K562 (cell line): ENCODE measurements around the gene TRMT2A. TPM values are rescaled to one million over a fixed set of nuclear protein-coding genes. Genes with fewer than 3 reads are reported as not detected.
A peak's percentile ranks its signal among the peaks of the same experiment; 100 is the strongest.

Experiments
- ARID1B ChIP-seq: fragments of 450-650 bp; IDR thresholded peaks from 2 replicates; pipeline ENCODE4 v1.6.1; 2016; ENCODE audit warnings: antibody characterized with exemption, mild to moderate bottlenecking, inconsistent platforms
- BCL6 ChIP-seq: fragments of 250-450 bp; sonication (Bioruptor Pico); IDR thresholded peaks from 2 replicates; pipeline ENCODE4 v1.4.0; 2020
- CBX1 ChIP-seq: sonication (generic); IDR thresholded peaks from 2 replicates; pipeline ENCODE4 v1.6.1; 2016; ENCODE audit warnings: antibody characterized with exemption, low read depth, mild to moderate bottlenecking
- CC2D1A ChIP-seq: fragments of 450-650 bp; IDR thresholded peaks from 2 replicates; pipeline ENCODE4 v1.6.1; 2017; ENCODE audit warnings: mild to moderate bottlenecking
- CHCHD3 ChIP-seq: fragments of 250-450 bp; sonication (Bioruptor Pico); IDR thresholded peaks from 2 replicates; pipeline ENCODE4 v2.1.2; 2022; ENCODE audit warnings: mild to moderate bottlenecking
- CHD1 ChIP-seq: fragments of 200-600 bp; sonication (generic); IDR thresholded peaks from one replicate; pipeline ENCODE4 v1.6.1; 2012; ENCODE audit warnings: mild to moderate bottlenecking, moderate library complexity, low read length, inconsistent platforms
- CXXC5 ChIP-seq: fragments of 250-450 bp; sonication (Bioruptor Pico); IDR thresholded peaks from 2 replicates; pipeline ENCODE4 v1.8.0; 2022; ENCODE audit warnings: inconsistent platforms, mild to moderate bottlenecking, moderate library complexity
- ERF ChIP-seq: fragments of 450-650 bp; formaldehyde crosslinking; IDR thresholded peaks from 2 replicates; pipeline ENCODE4 v1.4.0; 2020; ENCODE audit warnings: mild to moderate bottlenecking, mixed read lengths
- GABPB2 ChIP-seq: fragments of 250-450 bp; sonication (Bioruptor Pico); conservative IDR thresholded peaks from 2 replicates; pipeline ENCODE4 v1.5.1; 2021; ENCODE audit warnings: mild to moderate bottlenecking
- HNRNPL ChIP-seq: fragments of 200-400 bp; formaldehyde crosslinking; IDR thresholded peaks from 2 replicates; pipeline ENCODE4 v1.6.1; 2017; ENCODE audit warnings: low read depth, mild to moderate bottlenecking, low read length
- HSF4 ChIP-seq: fragments of 250-450 bp; sonication (Bioruptor Pico); IDR thresholded peaks from 2 replicates; pipeline ENCODE4 v2.1.2; 2022; ENCODE audit warnings: mild to moderate bottlenecking, moderate library complexity, borderline replicate concordance
- LEF1 ChIP-seq: fragments of 450-650 bp; IDR thresholded peaks from 2 replicates; pipeline ENCODE4 v1.6.1; 2016; ENCODE audit warnings: mild to moderate bottlenecking
- PHB2 ChIP-seq: fragments of 450-650 bp; IDR thresholded peaks from 2 replicates; pipeline ENCODE4 v1.6.1; 2017; ENCODE audit warnings: low read depth
- POLR2A ChIP-seq: fragments of 450-650 bp; conservative IDR thresholded peaks from 2 replicates; pipeline ENCODE4 v1.6.1; 2016
- POU5F1 ChIP-seq: fragments of 150-350 bp; IDR thresholded peaks from 2 replicates; pipeline ENCODE4 v1.6.1; 2014; ENCODE audit warnings: borderline replicate concordance, low read length, low read depth, mild to moderate bottlenecking; ENCODE audit not compliant: partially characterized antibody
- SMAD1 ChIP-seq: fragments of 150-350 bp; IDR thresholded peaks from 2 replicates; pipeline ENCODE4 v1.6.1; 2014; ENCODE audit warnings: low read length, low read depth; ENCODE audit not compliant: partially characterized antibody
- SMARCA4 ChIP-seq: fragments of 450-650 bp; IDR thresholded peaks from 2 replicates; pipeline ENCODE4 v1.6.1; 2016
- SRSF3 ChIP-seq: fragments of 200-400 bp; formaldehyde crosslinking; IDR thresholded peaks from 2 replicates; pipeline ENCODE4 v1.6.1; 2016; ENCODE audit warnings: mild to moderate bottlenecking, low read length, moderate library complexity; ENCODE audit not compliant: insufficient read depth
- TAL1 ChIP-seq: fragments of 450-650 bp; IDR thresholded peaks from 2 replicates; pipeline ENCODE4 v1.6.1; 2016; ENCODE audit warnings: mild to moderate bottlenecking
- TCFL5 ChIP-seq: fragments of 250-450 bp; sonication (Bioruptor Pico); conservative IDR thresholded peaks from 2 replicates; pipeline ENCODE4 v1.6.1; 2021; ENCODE audit warnings: mild to moderate bottlenecking, moderate library complexity, matching md5 sums
- TGIF2 ChIP-seq: sonication (generic); formaldehyde crosslinking; IDR thresholded peaks from 2 replicates; pipeline ENCODE4 v1.8.1; 2022; ENCODE audit warnings: mild to moderate bottlenecking, missing genetic modification reagents, moderate library complexity
- ZBTB17 ChIP-seq: fragments of 450-650 bp; formaldehyde crosslinking; IDR thresholded peaks from 2 replicates; pipeline ENCODE4 v1.4.0; 2020; ENCODE audit warnings: mild to moderate bottlenecking
- ZNF436 ChIP-seq: fragments of 250-450, 450-650 bp; sonication (Bioruptor Pico); formaldehyde crosslinking; IDR thresholded peaks from 2 replicates; pipeline ENCODE4 v1.7.0; 2020; ENCODE audit warnings: mild to moderate bottlenecking
- ZNF561 ChIP-seq: fragments of 450-650 bp; formaldehyde crosslinking; conservative IDR thresholded peaks from 2 replicates; pipeline ENCODE4 v1.4.0; 2020; ENCODE audit warnings: mild to moderate bottlenecking, moderate library complexity
- ZNF696 ChIP-seq: fragments of 250-450 bp; sonication (Bioruptor Pico); conservative IDR thresholded peaks from 2 replicates; pipeline ENCODE4 v1.4.0; 2020; ENCODE audit warnings: mild to moderate bottlenecking, moderate library complexity
- polyA plus RNA-seq, 8 experiments: library from polyadenylated mRNA; depleted of rRNA in 4 of 8; stranded (reverse) in 5 of 8; unstranded in 3 of 8; fragments of >200 nt; fragmentation: Nextera tagmentation in 2 of 8; fragmentation: Illumina TruSeq in 1 of 8; extraction: Ambion mirVana in 2 of 8; extraction: Trizol in 1 of 8; gene quantifications; 2 replicates each; pipeline versions ENCODE4 v1.2.1 to v1.2.3, GENCODE V29; 2011 to 2014; ENCODE audit warnings: inconsistent platforms in 1 of 8, missing spikeins in 1 of 8
- total RNA-seq, 7 experiments: library from RNA; depleted of rRNA in 6 of 7; stranded (reverse); fragments of >200 nt in 6 of 7; fragmentation: Illumina TruSeq in 2 of 7; extraction: Trizol in 2 of 7; gene quantifications; 2 replicates each; pipeline versions ENCODE4 v1.2.1 to v1.2.3, GENCODE V29; 2011 to 2021; ENCODE audit warnings: low replicate concordance in 1 of 7
- TF ChIP-seq, protein P1 (sequence below): fragments of 250-450 bp; sonication (Bioruptor Pico); IDR thresholded peaks from 2 replicates; pipeline ENCODE4 v1.8.0; 2021; ENCODE audit warnings: mild to moderate bottlenecking, moderate library complexity
- TF ChIP-seq, protein P2 (sequence below), 2 experiments: IDR thresholded peaks; 2 replicates each; pipeline ENCODE4 v1.6.1; 2012; ENCODE audit warnings: improper control_type of control experiment in 2 of 2, low read depth in 2 of 2, low read length in 2 of 2, borderline replicate concordance in 1 of 2
- TF ChIP-seq, protein P3 (sequence below): fragments of 250-450 bp; sonication (Bioruptor Pico); IDR thresholded peaks from 2 replicates; pipeline ENCODE4 v1.8.0; 2021; ENCODE audit warnings: borderline replicate concordance, mild to moderate bottlenecking, moderate library complexity; ENCODE audit not compliant: poor library complexity, severe bottlenecking

TRMT2A gene
- total and polyA plus RNA-seq, 9 of the 15 experiments (the other 6 are each of a cell fraction or from before 2014, with no cell fraction given) = 1.6 to 265 (median 140) TPM

DNA sequence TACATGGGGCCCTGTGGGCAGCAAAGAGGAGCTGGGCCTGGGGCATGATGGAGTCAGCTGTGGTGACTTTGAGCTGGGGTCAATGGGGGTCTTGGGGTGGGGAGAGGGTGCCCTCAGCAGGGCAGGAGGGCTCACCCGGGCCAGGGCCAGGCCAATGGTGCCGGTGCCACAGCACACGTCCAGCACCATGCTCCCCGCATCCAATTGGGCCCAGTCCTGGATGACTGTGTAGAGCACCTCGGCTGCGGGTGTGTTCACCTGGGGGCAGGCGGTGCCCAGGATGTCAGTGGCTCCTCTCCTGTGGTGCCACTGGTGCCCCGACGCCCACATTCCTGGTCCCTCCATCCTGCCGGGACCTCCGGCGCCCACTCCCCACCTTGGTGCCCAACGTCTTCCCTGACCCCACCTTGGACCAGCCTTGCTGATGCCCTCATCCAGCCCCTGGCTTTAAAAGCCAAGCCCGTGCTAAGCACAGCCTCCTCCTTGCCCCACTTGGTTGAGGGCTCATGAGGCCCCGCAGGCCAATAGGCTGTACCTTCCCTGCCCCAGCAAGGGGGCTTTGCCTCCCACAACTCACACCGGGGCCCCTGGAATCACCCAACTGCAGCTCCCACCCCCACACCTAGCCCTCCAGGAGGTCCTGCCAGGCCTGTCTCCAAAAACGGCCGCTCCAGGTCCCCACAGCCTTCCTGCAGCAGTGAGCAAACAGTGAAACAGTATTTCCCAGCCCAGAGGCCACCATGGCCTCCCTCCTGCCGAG, 3.3 kb downstream of the TRMT2A start (continued):
- 0 out of 2 replicates have a peak, but pooled peaks have one; percentile 71 for TF ChIP-seq GABPB2
- TF ChIP-seq CHCHD3 (CRISPR knock-in tag) = no peak
- TF ChIP-seq BCL6 (CRISPR knock-in tag) = no peak
- TF ChIP-seq LEF1 = no peak
- TF ChIP-seq ZNF696 = no peak
- TF ChIP-seq ZNF561 (CRISPR knock-in tag) = no peak
- TF ChIP-seq CXXC5 (CRISPR knock-in tag) = no peak
- TF ChIP-seq CBX1 = no peak
- TF ChIP-seq SRSF3 = no peak
- TF ChIP-seq PHB2 = no peak
- peak; percentile 48 for TF ChIP-seq CHD1
- TF ChIP-seq TCFL5 (CRISPR knock-in tag) = no peak
- no peak for TF ChIP-seq POU5F1
- TF ChIP-seq CC2D1A = no peak
- no peak for TF ChIP-seq TAL1
- TF ChIP-seq, protein P1, sequence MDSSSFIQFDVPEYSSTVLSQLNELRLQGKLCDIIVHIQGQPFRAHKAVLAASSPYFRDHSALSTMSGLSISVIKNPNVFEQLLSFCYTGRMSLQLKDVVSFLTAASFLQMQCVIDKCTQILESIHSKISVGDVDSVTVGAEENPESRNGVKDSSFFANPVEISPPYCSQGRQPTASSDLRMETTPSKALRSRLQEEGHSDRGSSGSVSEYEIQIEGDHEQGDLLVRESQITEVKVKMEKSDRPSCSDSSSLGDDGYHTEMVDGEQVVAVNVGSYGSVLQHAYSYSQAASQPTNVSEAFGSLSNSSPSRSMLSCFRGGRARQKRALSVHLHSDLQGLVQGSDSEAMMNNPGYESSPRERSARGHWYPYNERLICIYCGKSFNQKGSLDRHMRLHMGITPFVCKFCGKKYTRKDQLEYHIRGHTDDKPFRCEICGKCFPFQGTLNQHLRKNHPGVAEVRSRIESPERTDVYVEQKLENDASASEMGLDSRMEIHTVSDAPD = no peak
- TF ChIP-seq ZNF436 = no peak
- TF ChIP-seq HNRNPL = peak; percentile 82
- no peak for TF ChIP-seq ZBTB17 (CRISPR knock-in tag)
- TF ChIP-seq SMARCA4 = no peak
- peak; percentile 32; the same call in 1 of the 2 replicates for TF ChIP-seq POLR2A
- TF ChIP-seq, protein P2, sequence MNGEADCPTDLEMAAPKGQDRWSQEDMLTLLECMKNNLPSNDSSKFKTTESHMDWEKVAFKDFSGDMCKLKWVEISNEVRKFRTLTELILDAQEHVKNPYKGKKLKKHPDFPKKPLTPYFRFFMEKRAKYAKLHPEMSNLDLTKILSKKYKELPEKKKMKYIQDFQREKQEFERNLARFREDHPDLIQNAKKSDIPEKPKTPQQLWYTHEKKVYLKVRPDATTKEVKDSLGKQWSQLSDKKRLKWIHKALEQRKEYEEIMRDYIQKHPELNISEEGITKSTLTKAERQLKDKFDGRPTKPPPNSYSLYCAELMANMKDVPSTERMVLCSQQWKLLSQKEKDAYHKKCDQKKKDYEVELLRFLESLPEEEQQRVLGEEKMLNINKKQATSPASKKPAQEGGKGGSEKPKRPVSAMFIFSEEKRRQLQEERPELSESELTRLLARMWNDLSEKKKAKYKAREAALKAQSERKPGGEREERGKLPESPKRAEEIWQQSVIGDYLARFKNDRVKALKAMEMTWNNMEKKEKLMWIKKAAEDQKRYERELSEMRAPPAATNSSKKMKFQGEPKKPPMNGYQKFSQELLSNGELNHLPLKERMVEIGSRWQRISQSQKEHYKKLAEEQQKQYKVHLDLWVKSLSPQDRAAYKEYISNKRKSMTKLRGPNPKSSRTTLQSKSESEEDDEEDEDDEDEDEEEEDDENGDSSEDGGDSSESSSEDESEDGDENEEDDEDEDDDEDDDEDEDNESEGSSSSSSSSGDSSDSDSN (IDR thresholded peaks at IDR 0.05; ENCODE audit: borderline replicate concordance in 1 of 2, low read depth in 2 of 2, low read length in 2 of 2) = no peak
- no peak for TF ChIP-seq ERF
- TF ChIP-seq, protein P3, sequence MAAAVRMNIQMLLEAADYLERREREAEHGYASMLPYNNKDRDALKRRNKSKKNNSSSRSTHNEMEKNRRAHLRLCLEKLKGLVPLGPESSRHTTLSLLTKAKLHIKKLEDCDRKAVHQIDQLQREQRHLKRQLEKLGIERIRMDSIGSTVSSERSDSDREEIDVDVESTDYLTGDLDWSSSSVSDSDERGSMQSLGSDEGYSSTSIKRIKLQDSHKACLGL (CRISPR knock-in tag) = no peak
- no peak for TF ChIP-seq ARID1B
- peak; percentile 30; the same call in 1 of the 2 replicates for TF ChIP-seq HSF4
- no peak for TF ChIP-seq SMAD1
- no peak for TF ChIP-seq TGIF2
